Caco-2 (cell line): ENCODE measurements around the gene ADNP2. TPM values are rescaled to one million over a fixed set of nuclear protein-coding genes. Genes with fewer than 3 reads are reported as not detected.

Experiments used
- BruUV-seq: library from RNA; stranded (reverse); fragments of 400-500 nt; replicated peaks from 2 replicates; lab custom pipeline; 2021; lab: Mats Ljungman, UMichigan
- CTCF ChIA-PET: fragments of 300-600 bp; sonication (Branson Sonifier 250); formaldehyde crosslinking; loops from one replicate; lab custom pipeline; 2022; ENCODE audit warnings: antibody characterized with exemption; lab: Charles Lee
- POLR2A ChIA-PET: fragments of 300-600 bp; sonication (Branson Sonifier 250); formaldehyde crosslinking; loops from one replicate; lab custom pipeline; 2022; ENCODE audit warnings: antibody characterized with exemption; lab: Charles Lee
- DNase-seq, 2 experiments: peaks; one replicate each; pipeline versions ENCODE4 v3.0.0 to v3.0.0-alpha.2; 2020 to 2022
- H3K27me3 ChIP-seq: replicated peaks from 2 replicates; pipeline ENCODE4 v1.6.0; 2011; ENCODE audit warnings: low read length; ENCODE audit not compliant: control insufficient read depth, insufficient read depth
- H3K36me3 ChIP-seq: 2 replicates; pipeline ENCODE4 v1.5.1; 2011; ENCODE audit warnings: low read length; ENCODE audit not compliant: control insufficient read depth, insufficient read depth
- H3K4me1 ChIP-seq: fragments of 250-450 bp; sonication (Bioruptor Pico); 2 replicates; pipeline ENCODE4 v1.5.1; 2020; ENCODE audit warnings: mild to moderate bottlenecking
- H3K4me3 ChIP-seq: 2 replicates; pipeline ENCODE4 v1.5.1; 2011; ENCODE audit warnings: low read depth, mild to moderate bottlenecking, control low read depth, low read length
- H3K9me3 ChIP-seq: fragments of 250-450 bp; sonication (Bioruptor Pico); 2 replicates; pipeline ENCODE4 v1.5.1; 2020; ENCODE audit warnings: mild to moderate bottlenecking, moderate library complexity
- H3K27ac Mint-ChIP-seq: one replicate; pipeline ENCODE4 v1.8.0; 2022; ENCODE audit warnings: mixed read lengths; ENCODE audit not compliant: unreplicated experiment
- H3K27me3 Mint-ChIP-seq: one replicate; pipeline ENCODE4 v1.8.0; 2022; ENCODE audit warnings: mixed read lengths; ENCODE audit not compliant: insufficient read depth, unreplicated experiment
- H3K36me3 Mint-ChIP-seq: one replicate; pipeline ENCODE4 v1.8.0; 2022; ENCODE audit warnings: mild to moderate bottlenecking, mixed read lengths; ENCODE audit not compliant: insufficient read depth, unreplicated experiment
- H3K4me1 Mint-ChIP-seq: one replicate; pipeline ENCODE4 v1.8.0; 2022; ENCODE audit warnings: low read depth, mixed read lengths; ENCODE audit not compliant: unreplicated experiment
- H3K4me3 Mint-ChIP-seq: one replicate; pipeline ENCODE4 v1.8.0; 2022; ENCODE audit warnings: mild to moderate bottlenecking, moderate library complexity, mixed read lengths; ENCODE audit not compliant: unreplicated experiment
- H3K9me3 Mint-ChIP-seq: one replicate; pipeline ENCODE4 v1.8.0; 2022; ENCODE audit warnings: mixed read lengths; ENCODE audit not compliant: unreplicated experiment
- CTCF ChIP-seq, 2 experiments: fragments of 200-600 bp in 1 of 2; IDR thresholded peaks; 1 replicate in 1 of 2; 2 replicates in 1 of 2; pipeline versions ENCODE4 v1.5.1 to v1.8.0; 2011 to 2022; ENCODE audit warnings: antibody characterized with exemption in 1 of 2, control low read depth in 1 of 2, inconsistent platforms in 1 of 2, low read depth in 1 of 2, low read length in 1 of 2, mild to moderate bottlenecking in 1 of 2, moderate library complexity in 1 of 2; ENCODE audit not compliant: insufficient read depth in 1 of 2, severe bottlenecking in 1 of 2, unreplicated experiment in 1 of 2
- intact Hi-C: fragments of 100-400 bp; cut with micrococcal nuclease; formaldehyde crosslinking; loops from one replicate; pipeline ENCODE4 v1.10.0; 2022; ENCODE audit not compliant: unreplicated experiment
- total RNA-seq: library from RNA; stranded (reverse); gene quantifications from 2 replicates; pipeline ENCODE4 v1.2.3, GENCODE V29; 2022

Gene ADNP2
- total RNA-seq, 1 experiment from 2014 or later = 22.1 TPM

DNA sequence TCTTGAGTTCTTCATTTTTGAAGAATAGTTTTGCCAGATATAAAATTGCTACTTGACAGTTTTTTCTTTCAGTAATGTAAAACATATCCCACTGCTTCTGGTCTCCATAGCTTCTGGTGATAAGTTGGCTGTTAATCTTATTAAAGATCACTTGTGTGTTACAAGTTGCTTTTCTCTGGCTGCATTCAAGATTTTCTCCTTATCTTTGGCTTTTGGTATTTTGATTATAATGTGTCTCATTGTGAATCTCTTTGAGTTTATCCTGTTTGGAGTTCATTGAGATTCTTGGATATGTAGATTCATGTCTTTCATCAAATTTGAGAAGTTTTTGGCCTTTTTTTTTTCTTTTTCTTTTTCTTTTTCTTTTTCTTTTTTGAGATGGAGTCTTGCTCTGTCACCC lies 20.2 kb upstream of the ADNP2 start:
- no peak for TF ChIP-seq CTCF (IDR thresholded peaks at IDR 0.05; ENCODE audit: insufficient read depth in 1 of 2, low read depth in 1 of 2, low read length in 1 of 2, severe bottlenecking in 1 of 2, unreplicated experiment in 1 of 2)
- no peak overlapping the region for H3K4me3 ChIP-seq
- no peak overlapping the region for H3K4me3 Mint-ChIP-seq
- no peaks in the 10 kb centered on the region for H3K4me1 ChIP-seq
- peaks cover 7% of the 10 kb centered on the region; the same call in 1 of the 2 replicates for H3K9me3 ChIP-seq
- ChIA-PET POLR2A (no interaction called here), CTCF (no interaction called here)
- no peaks in the 10 kb centered on the region for H3K27me3 ChIP-seq
- intact Hi-C loops = no loop called here
- no peaks in the 10 kb centered on the region for H3K27me3 Mint-ChIP-seq
- no peaks in the 10 kb centered on the region for H3K36me3 Mint-ChIP-seq
- no peaks in the 10 kb centered on the region for H3K36me3 ChIP-seq
- no TSS peak for BruUV-seq
- H3K27ac Mint-ChIP-seq = no peak overlapping the region
- H3K9me3 Mint-ChIP-seq = peaks cover 15% of the 10 kb centered on the region
- DNase-seq = no peak
- H3K4me1 Mint-ChIP-seq = no peaks in the 10 kb centered on the region

DNA sequence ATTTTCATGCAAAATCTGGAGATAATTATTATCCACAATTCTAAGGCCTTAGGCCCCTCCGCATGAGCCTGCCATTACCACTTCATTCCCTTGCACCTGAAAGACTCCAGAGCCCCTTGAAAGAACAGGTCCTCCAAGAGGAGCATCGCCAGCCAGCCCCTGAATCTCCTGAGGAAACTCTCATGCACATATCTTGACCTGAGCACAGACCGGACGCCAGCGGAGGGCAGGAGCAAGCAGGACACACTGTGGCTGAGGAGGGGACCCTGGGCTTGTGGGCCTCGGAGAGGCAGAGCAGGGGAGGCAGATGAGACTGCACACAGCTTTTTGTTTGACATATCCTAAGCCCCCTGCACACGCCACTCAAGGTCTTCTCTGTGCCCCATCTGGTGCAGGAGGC lies 13.6 kb upstream of the ADNP2 start:
- BruUV-seq = no TSS peak
- Histone ChIP-seq H3K36me3 (no peaks in the 10 kb centered on the region), H3K9me3 (no peaks in the 10 kb centered on the region), H3K27me3 (no peaks in the 10 kb centered on the region), H3K4me1 (no peaks in the 10 kb centered on the region), H3K4me3 (no peak overlapping the region)
- no peak for TF ChIP-seq CTCF (IDR thresholded peaks at IDR 0.05; ENCODE audit: insufficient read depth in 1 of 2, low read depth in 1 of 2, low read length in 1 of 2, severe bottlenecking in 1 of 2, unreplicated experiment in 1 of 2)
- no peaks in the 10 kb centered on the region for H3K27me3 Mint-ChIP-seq
- DNase-seq = no peak
- peaks cover 6% of the 10 kb centered on the region for H3K4me1 Mint-ChIP-seq
- H3K9me3 Mint-ChIP-seq = no peaks in the 10 kb centered on the region
- no peaks in the 10 kb centered on the region for H3K36me3 Mint-ChIP-seq
- intact Hi-C loops = no loop called here
- no peak overlapping the region for H3K4me3 Mint-ChIP-seq
- no peak overlapping the region for H3K27ac Mint-ChIP-seq
- POLR2A ChIA-PET = no interaction called here
- CTCF ChIA-PET = no interaction called here

GRCh38 chr18:80096032-80096565 lies 13.0 kb upstream of the ADNP2 start:
- ChIA-PET CTCF (no interaction called here), POLR2A (no interaction called here)
- Histone ChIP-seq H3K9me3 (no peaks in the 10 kb centered on the region), H3K4me3 (no peak overlapping the region), H3K4me1 (no peaks in the 10 kb centered on the region), H3K27me3 (no peaks in the 10 kb centered on the region), H3K36me3 (no peaks in the 10 kb centered on the region)
- Mint-ChIP-seq H3K4me3 (no peak overlapping the region), H3K36me3 (no peaks in the 10 kb centered on the region), H3K27ac (no peak overlapping the region), H3K9me3 (no peaks in the 10 kb centered on the region), H3K27me3 (no peaks in the 10 kb centered on the region), H3K4me1 (peaks cover 6% of the 10 kb centered on the region)
- BruUV-seq = no TSS peak
- no peak for TF ChIP-seq CTCF (IDR thresholded peaks at IDR 0.05; ENCODE audit: insufficient read depth in 1 of 2, low read depth in 1 of 2, low read length in 1 of 2, severe bottlenecking in 1 of 2, unreplicated experiment in 1 of 2)
- DNase-seq = no peak
- intact Hi-C loops = no loop called here
